NCI-H2081 (cell line): ENCODE results near the gene RELA.
"Not testable (repeated sequence)": the region's sequence is repeated elsewhere in the genome, so short reads cannot be mapped to it uniquely, and the experiment has no call there.

Experiments used
- DNase-seq, 2 experiments: peaks; one replicate each; lab custom pipeline; 2025; lab: John Stamatoyannopoulos, UW

Gene RELA

GRCh38 chr11:65672180-65672860 is 9.6 kb upstream of the RELA start:
- DNase-seq, result no peak

- DNase-seq, result no peak
Measured at GRCh38 chr11:65663639-65664200, 1.0 kb upstream of the RELA start.

GRCh38 chr11:65662247-65662798 is 393 bp downstream of the RELA start:
- no peak for DNase-seq

GRCh38 chr11:65661599-65662246 is 993 bp downstream of the RELA start:
- DNase-seq, result no peak

GRCh38 chr11:65660908-65661307 is 1.8 kb downstream of the RELA start:
- not testable (repeated sequence) for DNase-seq

- no peak for DNase-seq
Measured at GRCh38 chr11:65660038-65660437, 2.7 kb downstream of the RELA start.

- DNase-seq, result no peak
Measured at GRCh38 chr11:65658174-65659021, 4.3 kb downstream of the RELA start.

- no peak for DNase-seq
Measured at GRCh38 chr11:65657426-65657825, 5.3 kb downstream of the RELA start.

- DNase-seq, result no peak
Measured at GRCh38 chr11:65655570-65656332, 7.0 kb downstream of the RELA start.

GRCh38 chr11:65654375-65655349 is 8.1 kb downstream of the RELA start:
- DNase-seq, result no peak

GRCh38 chr11:65653229-65654225 is 9.2 kb downstream of the RELA start:
- no peak for DNase-seq

GRCh38 chr11:65652511-65653228 is 10.0 kb downstream of the RELA start:
- peak; percentile 90 to 91 for DNase-seq

GRCh38 chr11:65651589-65652510 is 10.9 kb downstream of the RELA start:
- DNase-seq, result no peak

GRCh38 chr11:65651339-65651588 is 11.5 kb downstream of the RELA start:
- DNase-seq, result no peak

- no peak for DNase-seq
Measured at GRCh38 chr11:65650547-65651338, 12.0 kb downstream of the RELA start.

- DNase-seq, result no peak
Measured at GRCh38 chr11:65649656-65650546, 12.8 kb downstream of the RELA start.
